HepG2 (cell line): ENCODE results near the gene GFAP. TPM values are rescaled to one million over a fixed set of nuclear protein-coding genes. Genes with fewer than 3 reads are reported as not detected.

ENCODE experiments used
- ATAC-seq: fragments of 200-7000 bp; cut with Tn5 transposase; 3 replicates; pipeline ENCODE4 v1.9.1; 2020; ENCODE audit warnings: mild to moderate bottlenecking, moderate library complexity
- BruUV-seq: library from RNA; stranded (reverse); fragments of 400-500 nt; replicated peaks from 2 replicates; lab custom pipeline; 2021; lab: Mats Ljungman, UMichigan
- CTCF ChIA-PET: fragments of 300-600 bp; formaldehyde crosslinking; extraction: SDS; loops from one replicate; lab custom pipeline; 2021; ENCODE audit warnings: low total read pairs, inconsistent platforms, low intra/inter-chr PET ratio; lab: Yijun Ruan, JAX
- POLR2A ChIA-PET: fragments of 350-600 bp; sonication (Branson Sonifier 250); formaldehyde crosslinking; loops from one replicate; lab custom pipeline; 2020; ENCODE audit warnings: antibody characterized with exemption, inconsistent platforms; lab: Yijun Ruan, JAX
- DNase-seq: peaks from one replicate; pipeline ENCODE4 v3.0.0-alpha.2; 2015; ENCODE audit warnings: low spot score
- FAIRE-seq: peaks from 3 replicates; lab custom pipeline; 2011; peaks lifted over from hg19 to GRCh38; lab: Jason Lieb, UNC
- H2AFZ ChIP-seq: one replicate; pipeline ENCODE4 v1.6.1; 2011; ENCODE audit warnings: low read length, inconsistent platforms
- H3K27ac ChIP-seq: fragments of 300-600 bp; 3 replicates; pipeline ENCODE4 v1.8.0; 2011; ENCODE audit warnings: mixed run types, mild to moderate bottlenecking, mixed read lengths, low read length, inconsistent platforms; ENCODE audit not compliant: insufficient read depth; ENCODE audit errors: extremely low read length
- H3K27me3 ChIP-seq, 2 experiments: fragments of 200-600 bp in 1 of 2; 2 replicates in 1 of 2; 3 replicates in 1 of 2; pipeline versions ENCODE4 v1.6.0 to v1.8.0; 2011; ENCODE audit warnings: low read length in 2 of 2, mild to moderate bottlenecking in 2 of 2, moderate library complexity in 2 of 2, inconsistent platforms in 1 of 2; ENCODE audit not compliant: insufficient read depth in 2 of 2, control insufficient read depth in 1 of 2
- H3K36me3 ChIP-seq, 2 experiments: fragments of 200-600 bp in 1 of 2; replicated peaks in 1 of 2; 2 replicates in 1 of 2; 3 replicates in 1 of 2; pipeline versions ENCODE4 v1.5.1 to v1.8.0; 2011; ENCODE audit warnings: low read length in 2 of 2, inconsistent platforms in 1 of 2; ENCODE audit not compliant: insufficient read depth in 2 of 2, control insufficient read depth in 1 of 2
- H3K4me1 ChIP-seq: 2 replicates; pipeline ENCODE4 v1.5.1; 2012; ENCODE audit warnings: low read length, inconsistent platforms; ENCODE audit not compliant: insufficient read depth
- H3K4me2 ChIP-seq: 2 replicates; pipeline ENCODE4 v1.6.0; 2011; ENCODE audit warnings: low read depth, low read length, inconsistent platforms
- H3K4me3 ChIP-seq, 3 experiments: fragments of 200-600 bp in 1 of 3; sonication (generic), shearing (Covaris generic) in 1 of 3; replicated peaks in 1 of 3; 2 replicates each; pipeline ENCODE4 v1.5.1; 2011 to 2016; ENCODE audit warnings: low read length in 3 of 3, inconsistent platforms in 2 of 3, low read depth in 2 of 3, mild to moderate bottlenecking in 2 of 3, control low read depth in 1 of 3, mixed read lengths in 1 of 3; ENCODE audit not compliant: insufficient read depth in 1 of 3
- H3K79me2 ChIP-seq: one replicate; pipeline ENCODE4 v1.6.1; 2011; ENCODE audit warnings: low read length, inconsistent platforms; ENCODE audit not compliant: insufficient read depth
- H3K9ac ChIP-seq: 2 replicates; pipeline ENCODE4 v1.6.0; 2011; ENCODE audit warnings: mild to moderate bottlenecking, low read depth, low read length, inconsistent platforms; ENCODE audit not compliant: insufficient read depth
- H3K9me3 ChIP-seq: 2 replicates; pipeline ENCODE4 v1.5.1; 2012; ENCODE audit warnings: mild to moderate bottlenecking, low read length
- H4K20me1 ChIP-seq: 2 replicates; pipeline ENCODE4 v1.6.0; 2011; ENCODE audit warnings: inconsistent platforms, mild to moderate bottlenecking, low read length, moderate library complexity; ENCODE audit not compliant: insufficient read depth
- ASH2L ChIP-seq: fragments of 300-600, 200-600 bp; sonication (generic); IDR thresholded peaks from 2 replicates; pipeline ENCODE4 v1.7.0; 2017; ENCODE audit warnings: low read depth, mild to moderate bottlenecking, moderate library complexity, mixed read lengths, low read length; ENCODE audit not compliant: insufficient read length
- ELF4 ChIP-seq: sonication (generic); formaldehyde crosslinking; IDR thresholded peaks from 2 replicates; pipeline ENCODE4 v1.5.0; 2020; ENCODE audit warnings: missing genetic modification reagents, mild to moderate bottlenecking, moderate library complexity, borderline replicate concordance
- FIP1L1 ChIP-seq: fragments of 200-400 bp; formaldehyde crosslinking; IDR thresholded peaks from 2 replicates; pipeline ENCODE4 v1.6.1; 2018; ENCODE audit warnings: low read depth, mild to moderate bottlenecking, low read length, moderate library complexity, borderline replicate concordance; ENCODE audit not compliant: insufficient read depth
- HIVEP1 ChIP-seq: sonication (generic); formaldehyde crosslinking; IDR thresholded peaks from 2 replicates; pipeline ENCODE4 v1.4.0; 2020; ENCODE audit warnings: mild to moderate bottlenecking, missing genetic modification reagents
- NFYC ChIP-seq: IDR thresholded peaks from 2 replicates; pipeline ENCODE4 v1.6.1; 2016; ENCODE audit warnings: missing genetic modification reagents, missing compliant biosample characterization
- SIN3B ChIP-seq: fragments of 150-350 bp; IDR thresholded peaks from 2 replicates; pipeline ENCODE4 v1.6.1; 2014; ENCODE audit warnings: low read length
- TFDP2 ChIP-seq: sonication (generic); formaldehyde crosslinking; IDR thresholded peaks from 2 replicates; pipeline ENCODE4 v1.4.0; 2020; ENCODE audit warnings: missing genetic modification reagents
- ZBTB37 ChIP-seq: sonication (generic); formaldehyde crosslinking; IDR thresholded peaks from 2 replicates; pipeline ENCODE4 v1.4.0; 2020; ENCODE audit warnings: mild to moderate bottlenecking, missing genetic modification reagents
- ZFP36 ChIP-seq: fragments of 150-350 bp; IDR thresholded peaks from 2 replicates; pipeline ENCODE4 v1.6.1; 2018; ENCODE audit warnings: borderline replicate concordance, low read length, low read depth; ENCODE audit not compliant: partially characterized antibody
- ZNF317 ChIP-seq: sonication (generic); formaldehyde crosslinking; IDR thresholded peaks from 2 replicates; pipeline ENCODE4 v1.5.0; 2020; ENCODE audit warnings: mild to moderate bottlenecking, missing genetic modification reagents
- WGBS: methylation state at CpG from one replicate; pipeline ENCODE4 v1.1.6; 2017; ENCODE audit warnings: low lambda C conversion rate; 5-methylcytosine and 5-hydroxymethylcytosine counted together
- in situ Hi-C: cut with HindIII; loops from 2 replicates; pipeline ENCODE4 v1.10.0; 2017; ENCODE audit warnings: low pct_unique_long_range_greater_than_20kb; ENCODE audit not compliant: extremely low pct_ligation_motif_present
- intact Hi-C: fragments of 100-400 bp; cut with micrococcal nuclease; formaldehyde crosslinking; loops from one replicate; pipeline ENCODE4 v1.10.0; 2022; ENCODE audit not compliant: unreplicated experiment
- polyA plus RNA-seq, 8 experiments: library from polyadenylated mRNA; depleted of rRNA in 3 of 8; stranded (reverse) in 7 of 8; unstranded in 1 of 8; fragments of >200 nt; fragmentation: Illumina TruSeq in 4 of 8; extraction: Trizol in 4 of 8; gene quantifications; 2 replicates each; pipeline versions ENCODE4 v1.2.1 to v1.2.3, GENCODE V29; 2011 to 2016; ENCODE audit warnings: low read depth in 4 of 8, missing spikeins in 1 of 8, mixed read lengths in 1 of 8; ENCODE audit not compliant: insufficient read depth in 1 of 8
- total RNA-seq, 5 experiments: library from RNA; depleted of rRNA; stranded (reverse); fragments of >200 nt; fragmentation: Illumina TruSeq; extraction: Trizol; gene quantifications; 2 replicates each; pipeline ENCODE4 v1.2.3, GENCODE V29; 2016; ENCODE audit warnings: low read depth in 1 of 5

The GFAP gene
- total and polyA plus RNA-seq, 2 of the 13 experiments (the other 11 are each of a cell fraction or from before 2014, with no cell fraction given) = 0.11 to 0.29 TPM

GRCh38 chr17:44887971-44888954 lies 27.0 kb downstream of the GFAP start:
- WGBS = 88% methylated on average over 10 of the region's 10 CpGs
- TF ChIP-seq SIN3B (no peak), NFYC (CRISPR knock-in tag) (no peak), HIVEP1 (no peak), ZNF317 (CRISPR knock-in tag) (peak; percentile 11; the same call in 1 of the 2 replicates), ASH2L (no peak), ELF4 (CRISPR knock-in tag) (no peak), TFDP2 (CRISPR knock-in tag) (0 out of 2 replicates have a peak, but pooled peaks have one; percentile 11), FIP1L1 (no peak), ZFP36 (no peak), ZBTB37 (CRISPR knock-in tag) (no peak)
- peaks cover 22% of the 10 kb centered on the region for H4K20me1 ChIP-seq
- peaks cover 28 to 59% of the 10 kb centered on the region in 2 experiments for H3K36me3 ChIP-seq
- no peak for DNase-seq
- H3K4me3 ChIP-seq = peak overlapping the region in 1 of 3 experiments; percentile 9; a peak in 1 of 6 replicates
- intact Hi-C loops (no loop called here), in situ Hi-C loops (no loop called here)
- H3K4me2 ChIP-seq = peak overlapping the region; percentile 25; the same call in 1 of the 2 replicates
- ATAC-seq = peak; percentile 59
- no peak overlapping the region for H3K27ac ChIP-seq
- ChIA-PET POLR2A (no interaction called here), CTCF (no interaction called here)
- H3K9me3 ChIP-seq = no peaks in the 10 kb centered on the region
- H2AFZ ChIP-seq = no peak overlapping the region
- BruUV-seq = no TSS peak
- H3K79me2 ChIP-seq = peaks cover 38% of the 10 kb centered on the region
- H3K27me3 ChIP-seq = no peaks in the 10 kb centered on the region
- peak; percentile 37 for FAIRE-seq
- no peak overlapping the region for H3K9ac ChIP-seq
- H3K4me1 ChIP-seq = peaks cover 22% of the 10 kb centered on the region
